Tibial nerve (tissue), 4 donors: ENCODE measurements around the gene GALE.

Experiments used
- EP300 ChIP-seq, 2 donors: sonication (generic); formaldehyde crosslinking; IDR thresholded peaks; one replicate each; pipeline ENCODE4 v1.6.1; 2017; ENCODE audit warnings: antibody characterized with exemption in 2 of 2, mild to moderate bottlenecking in 1 of 2
- POLR2A ChIP-seq, 2 donors: fragments of 450-650 bp; IDR thresholded peaks; one replicate each; pipeline ENCODE4 v1.6.1; 2017; ENCODE audit warnings: antibody characterized with exemption in 2 of 2, mild to moderate bottlenecking in 2 of 2, moderate library complexity in 2 of 2
- TF ChIP-seq, protein P1 (sequence below), 5 experiments: fragments of 200-600 bp in 3 of 5; fragments of 450-650 bp in 2 of 5; sonication (generic) in 3 of 5; IDR thresholded peaks; one replicate each; pipeline ENCODE4 v1.5.1; 2016 to 2019; ENCODE audit warnings: antibody characterized with exemption in 5 of 5, mild to moderate bottlenecking in 3 of 5, moderate library complexity in 2 of 5

DNA sequence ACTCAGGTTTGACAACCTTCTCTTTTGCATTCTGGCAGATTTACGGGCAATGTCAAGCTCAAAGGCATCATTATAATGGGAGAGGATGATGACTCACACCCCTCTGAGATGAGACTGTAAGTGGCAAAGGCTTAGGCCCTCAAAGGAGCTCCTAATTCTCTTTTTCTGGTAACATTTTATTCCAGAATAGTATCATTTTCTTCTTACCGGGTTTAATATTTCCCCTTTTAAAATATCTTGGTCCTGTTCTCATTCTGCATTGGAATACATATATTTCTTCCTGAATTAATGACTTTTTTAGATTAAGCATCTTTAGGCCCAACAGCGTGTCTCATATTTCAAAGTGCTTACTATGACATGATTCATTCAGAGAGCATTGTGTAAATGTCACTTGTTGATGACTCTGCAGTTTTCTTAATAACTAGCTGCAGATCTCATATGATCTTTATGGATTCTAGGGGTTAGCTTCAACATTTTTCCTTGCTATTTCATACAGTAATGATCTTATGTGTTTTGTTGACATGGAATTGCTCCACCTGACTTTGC lies 20.7 kb downstream of the GALE start:
- TF ChIP-seq POLR2A (IDR thresholded peaks at IDR 0.05) (no peak), EP300 (IDR thresholded peaks at IDR 0.05) (no peak)
- TF ChIP-seq, protein P1, sequence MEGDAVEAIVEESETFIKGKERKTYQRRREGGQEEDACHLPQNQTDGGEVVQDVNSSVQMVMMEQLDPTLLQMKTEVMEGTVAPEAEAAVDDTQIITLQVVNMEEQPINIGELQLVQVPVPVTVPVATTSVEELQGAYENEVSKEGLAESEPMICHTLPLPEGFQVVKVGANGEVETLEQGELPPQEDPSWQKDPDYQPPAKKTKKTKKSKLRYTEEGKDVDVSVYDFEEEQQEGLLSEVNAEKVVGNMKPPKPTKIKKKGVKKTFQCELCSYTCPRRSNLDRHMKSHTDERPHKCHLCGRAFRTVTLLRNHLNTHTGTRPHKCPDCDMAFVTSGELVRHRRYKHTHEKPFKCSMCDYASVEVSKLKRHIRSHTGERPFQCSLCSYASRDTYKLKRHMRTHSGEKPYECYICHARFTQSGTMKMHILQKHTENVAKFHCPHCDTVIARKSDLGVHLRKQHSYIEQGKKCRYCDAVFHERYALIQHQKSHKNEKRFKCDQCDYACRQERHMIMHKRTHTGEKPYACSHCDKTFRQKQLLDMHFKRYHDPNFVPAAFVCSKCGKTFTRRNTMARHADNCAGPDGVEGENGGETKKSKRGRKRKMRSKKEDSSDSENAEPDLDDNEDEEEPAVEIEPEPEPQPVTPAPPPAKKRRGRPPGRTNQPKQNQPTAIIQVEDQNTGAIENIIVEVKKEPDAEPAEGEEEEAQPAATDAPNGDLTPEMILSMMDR (IDR thresholded peaks at IDR 0.05), result no peak
